ENCODE measurements around the gene ASS1. TPM values are rescaled to one million over a fixed set of nuclear protein-coding genes. Genes with fewer than 3 reads are reported as not detected.

ASS1 gene
- total RNA-seq, 1 donor from 2014 or later: 109 TPM

DNA sequence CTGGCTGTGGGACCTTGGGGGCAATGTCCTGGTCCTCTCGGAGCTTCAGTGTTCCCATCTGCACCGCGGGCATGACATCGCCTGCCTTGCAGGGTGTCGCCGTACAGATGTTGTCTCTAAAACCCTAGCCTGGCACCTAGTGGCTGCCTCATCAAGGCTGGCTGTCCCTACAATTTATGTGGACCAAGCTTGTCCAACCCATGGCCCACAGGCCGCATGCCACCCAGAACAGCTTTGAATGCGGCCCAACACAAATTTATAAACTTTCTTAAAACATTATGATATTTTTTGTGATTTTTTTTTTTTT lies 18.3 kb upstream of the ASS1 start:
- no peaks in the 10 kb centered on the region for H3K9me3 ChIP-seq (ENCODE audit: control insufficient read depth in 3 of 3, low read length in 3 of 3)
- H3K27ac ChIP-seq (ENCODE audit: low read depth, low read length): no peak overlapping the region
- H3K4me1 ChIP-seq (ENCODE audit: control insufficient read depth in 3 of 3, insufficient read depth in 3 of 3, low read length in 3 of 3): peaks cover 2 to 12% (median 2%) of the 10 kb centered on the region in 3 donors
- H3K36me3 ChIP-seq (ENCODE audit: control insufficient read depth in 3 of 3, insufficient read depth in 3 of 3, low read length in 3 of 3): peaks cover 0 to 8% (median 3%) of the 10 kb centered on the region in 3 donors
- H3K9ac ChIP-seq (ENCODE audit: low read depth in 1 of 3, low read length in 3 of 3): no peak overlapping the region
- H3K27me3 ChIP-seq (ENCODE audit: control insufficient read depth in 3 of 3, insufficient read depth in 3 of 3, low read length in 3 of 3): peaks cover 19 to 29% (median 20%) of the 10 kb centered on the region in 3 donors
- no peak overlapping the region for H3K4me3 ChIP-seq (ENCODE audit: low read length in 3 of 3)

DNA sequence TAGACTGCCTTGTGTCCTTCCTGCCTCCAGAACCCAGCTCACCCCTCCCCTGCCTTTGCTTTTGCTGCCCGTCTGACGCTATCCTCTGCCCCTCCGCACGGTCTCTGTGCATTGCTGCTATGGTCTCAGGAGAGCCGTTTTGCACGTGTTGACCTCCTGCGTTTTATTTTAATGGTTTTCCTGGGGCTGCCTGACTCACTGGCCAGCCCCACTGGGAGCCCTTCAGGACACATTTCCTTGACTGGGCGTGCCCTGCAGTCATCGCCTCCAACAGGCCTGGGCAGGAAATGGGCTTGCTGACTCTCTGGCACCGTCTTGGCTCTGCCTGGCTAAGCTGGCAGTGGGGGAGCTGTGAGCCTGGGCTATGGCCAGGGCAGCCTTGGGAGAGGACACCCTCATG lies 17.9 kb upstream of the ASS1 start:
- no peak overlapping the region for H3K27ac ChIP-seq (ENCODE audit: low read depth, low read length)
- peaks cover 2 to 12% (median 2%) of the 10 kb centered on the region in 3 donors for H3K4me1 ChIP-seq (ENCODE audit: control insufficient read depth in 3 of 3, insufficient read depth in 3 of 3, low read length in 3 of 3)
- H3K9ac ChIP-seq (ENCODE audit: low read depth in 1 of 3, low read length in 3 of 3): no peak overlapping the region
- H3K36me3 ChIP-seq (ENCODE audit: control insufficient read depth in 3 of 3, insufficient read depth in 3 of 3, low read length in 3 of 3): peaks cover 0 to 8% (median 3%) of the 10 kb centered on the region in 3 donors
- H3K9me3 ChIP-seq (ENCODE audit: control insufficient read depth in 3 of 3, low read length in 3 of 3): no peaks in the 10 kb centered on the region
- no peak overlapping the region for H3K4me3 ChIP-seq (ENCODE audit: low read length in 3 of 3)
- H3K27me3 ChIP-seq (ENCODE audit: control insufficient read depth in 3 of 3, insufficient read depth in 3 of 3, low read length in 3 of 3): peaks cover 15 to 24% (median 18%) of the 10 kb centered on the region in 3 donors

DNA sequence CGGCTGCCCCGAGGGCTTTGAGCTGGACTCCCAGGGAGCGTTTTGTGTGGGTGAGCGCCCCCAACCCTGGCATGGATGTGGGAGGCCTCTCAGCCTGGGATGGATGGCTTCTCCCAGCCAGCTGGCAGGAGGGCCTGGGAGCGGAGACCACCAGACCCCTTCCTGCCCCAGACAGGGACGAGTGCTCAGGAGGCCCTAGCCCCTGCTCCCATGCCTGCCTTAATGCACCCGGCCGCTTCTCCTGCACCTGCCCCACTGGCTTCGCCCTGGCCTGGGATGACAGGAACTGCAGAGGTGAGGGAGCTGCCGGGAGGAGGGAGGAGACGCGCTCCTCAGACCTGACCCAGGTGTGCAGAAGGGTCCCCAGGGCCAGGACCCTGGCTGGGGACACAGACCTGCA lies 17.4 kb upstream of the ASS1 start:
- Histone ChIP-seq H3K36me3 (ENCODE audit: control insufficient read depth in 3 of 3, insufficient read depth in 3 of 3, low read length in 3 of 3) (peaks cover 0 to 8% (median 3%) of the 10 kb centered on the region in 3 donors), H3K9ac (ENCODE audit: low read depth in 1 of 3, low read length in 3 of 3) (no peak overlapping the region), H3K27ac (ENCODE audit: low read depth, low read length) (no peak overlapping the region), H3K4me3 (ENCODE audit: low read length in 3 of 3) (no peak overlapping the region), H3K27me3 (ENCODE audit: control insufficient read depth in 3 of 3, insufficient read depth in 3 of 3, low read length in 3 of 3) (peaks cover 12 to 24% (median 18%) of the 10 kb centered on the region in 3 donors), H3K4me1 (ENCODE audit: control insufficient read depth in 3 of 3, insufficient read depth in 3 of 3, low read length in 3 of 3) (peaks cover 2 to 12% (median 2%) of the 10 kb centered on the region in 3 donors), H3K9me3 (ENCODE audit: control insufficient read depth in 3 of 3, low read length in 3 of 3) (no peaks in the 10 kb centered on the region)

- Histone ChIP-seq H3K27me3 (ENCODE audit: control insufficient read depth in 3 of 3, insufficient read depth in 3 of 3, low read length in 3 of 3) (peaks cover 7 to 21% (median 10%) of the 10 kb centered on the region in 3 donors), H3K9ac (ENCODE audit: low read depth in 1 of 3, low read length in 3 of 3) (no peak overlapping the region), H3K27ac (ENCODE audit: low read depth, low read length) (no peak overlapping the region), H3K9me3 (ENCODE audit: control insufficient read depth in 3 of 3, low read length in 3 of 3) (no peaks in the 10 kb centered on the region), H3K4me1 (ENCODE audit: control insufficient read depth in 3 of 3, insufficient read depth in 3 of 3, low read length in 3 of 3) (peaks cover 2 to 12% (median 2%) of the 10 kb centered on the region in 3 donors), H3K4me3 (ENCODE audit: low read length in 3 of 3) (no peak overlapping the region), H3K36me3 (ENCODE audit: control insufficient read depth in 3 of 3, insufficient read depth in 3 of 3, low read length in 3 of 3) (peaks cover 0 to 8% (median 3%) of the 10 kb centered on the region in 3 donors)
Measured at GRCh38 chr9:130428086-130428665, 16.6 kb upstream of the ASS1 start.

- peaks cover 4 to 23% (median 7%) of the 10 kb centered on the region in 3 donors for H3K27me3 ChIP-seq (ENCODE audit: control insufficient read depth in 3 of 3, insufficient read depth in 3 of 3, low read length in 3 of 3)
- H3K9ac ChIP-seq (ENCODE audit: low read depth in 1 of 3, low read length in 3 of 3): no peak overlapping the region
- no peak overlapping the region for H3K27ac ChIP-seq (ENCODE audit: low read depth, low read length)
- peaks cover 0 to 8% (median 3%) of the 10 kb centered on the region in 3 donors for H3K36me3 ChIP-seq (ENCODE audit: control insufficient read depth in 3 of 3, insufficient read depth in 3 of 3, low read length in 3 of 3)
- no peaks in the 10 kb centered on the region for H3K9me3 ChIP-seq (ENCODE audit: control insufficient read depth in 3 of 3, low read length in 3 of 3)
- H3K4me1 ChIP-seq (ENCODE audit: control insufficient read depth in 3 of 3, insufficient read depth in 3 of 3, low read length in 3 of 3): peaks cover 2 to 12% (median 2%) of the 10 kb centered on the region in 3 donors
- no peak overlapping the region for H3K4me3 ChIP-seq (ENCODE audit: low read length in 3 of 3)
Measured at GRCh38 chr9:130429381-130429780, 15.4 kb upstream of the ASS1 start.

- H3K9ac ChIP-seq (ENCODE audit: low read depth in 1 of 3, low read length in 3 of 3): no peak overlapping the region
- H3K4me1 ChIP-seq (ENCODE audit: control insufficient read depth in 3 of 3, insufficient read depth in 3 of 3, low read length in 3 of 3): peaks cover 2 to 12% (median 2%) of the 10 kb centered on the region in 3 donors
- H3K9me3 ChIP-seq (ENCODE audit: control insufficient read depth in 3 of 3, low read length in 3 of 3): no peaks in the 10 kb centered on the region
- peaks cover 4 to 23% (median 7%) of the 10 kb centered on the region in 3 donors for H3K27me3 ChIP-seq (ENCODE audit: control insufficient read depth in 3 of 3, insufficient read depth in 3 of 3, low read length in 3 of 3)
- no peak overlapping the region for H3K27ac ChIP-seq (ENCODE audit: low read depth, low read length)
- H3K4me3 ChIP-seq (ENCODE audit: low read length in 3 of 3): no peak overlapping the region
- peaks cover 0 to 8% (median 3%) of the 10 kb centered on the region in 3 donors for H3K36me3 ChIP-seq (ENCODE audit: control insufficient read depth in 3 of 3, insufficient read depth in 3 of 3, low read length in 3 of 3)
Measured at GRCh38 chr9:130429831-130430230, 14.9 kb upstream of the ASS1 start.

GRCh38 chr9:130430232-130430631 lies 14.5 kb upstream of the ASS1 start:
- H3K4me1 ChIP-seq (ENCODE audit: control insufficient read depth in 3 of 3, insufficient read depth in 3 of 3, low read length in 3 of 3): peaks cover 2 to 12% (median 2%) of the 10 kb centered on the region in 3 donors
- H3K9ac ChIP-seq (ENCODE audit: low read depth in 1 of 3, low read length in 3 of 3): no peak overlapping the region
- H3K36me3 ChIP-seq (ENCODE audit: control insufficient read depth in 3 of 3, insufficient read depth in 3 of 3, low read length in 3 of 3): peaks cover 0 to 8% (median 3%) of the 10 kb centered on the region in 3 donors
- H3K9me3 ChIP-seq (ENCODE audit: control insufficient read depth in 3 of 3, low read length in 3 of 3): no peaks in the 10 kb centered on the region
- no peak overlapping the region for H3K27ac ChIP-seq (ENCODE audit: low read depth, low read length)
- H3K4me3 ChIP-seq (ENCODE audit: low read length in 3 of 3): no peak overlapping the region
- peaks cover 4 to 23% (median 7%) of the 10 kb centered on the region in 3 donors for H3K27me3 ChIP-seq (ENCODE audit: control insufficient read depth in 3 of 3, insufficient read depth in 3 of 3, low read length in 3 of 3)

DNA sequence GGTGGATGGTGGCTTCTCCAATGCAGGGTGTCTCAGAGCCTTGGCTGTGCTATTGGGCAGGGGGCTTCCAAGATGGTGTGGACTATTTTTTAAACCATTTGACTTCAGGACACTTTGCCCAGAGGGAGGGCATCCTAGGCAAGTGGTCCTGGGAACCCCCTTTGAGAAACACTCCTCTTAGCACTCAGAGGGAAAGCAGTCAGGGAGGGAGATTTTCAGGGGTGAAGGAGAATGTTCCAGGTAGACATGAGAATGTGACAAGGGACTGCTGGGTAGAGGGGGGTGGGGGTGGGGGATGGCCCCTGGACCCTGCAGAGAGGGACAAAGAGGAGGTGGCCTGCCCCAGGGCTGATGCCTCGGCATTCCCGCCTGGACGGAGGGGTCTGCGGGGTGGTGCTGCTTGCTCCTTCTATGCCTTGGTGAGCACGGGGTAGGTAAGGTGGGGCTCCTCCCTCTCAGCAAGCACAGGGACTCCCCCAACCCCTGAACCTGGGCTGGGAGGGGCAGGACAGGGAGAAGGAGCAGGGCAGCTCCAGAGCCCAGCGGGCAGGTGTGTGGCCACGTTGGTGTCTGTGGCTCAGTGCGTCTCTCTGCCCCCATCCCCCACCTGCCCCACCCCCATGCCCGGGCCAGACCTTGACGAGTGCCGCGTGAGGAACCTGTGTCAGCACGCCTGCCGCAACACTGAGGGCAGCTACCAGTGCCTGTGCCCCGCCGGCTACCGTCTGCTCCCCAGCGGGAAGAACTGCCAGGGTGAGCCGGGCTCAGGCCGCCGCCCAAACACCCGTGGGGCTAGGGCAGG lies 13.8 kb upstream of the ASS1 start:
- no peak overlapping the region for H3K27ac ChIP-seq (ENCODE audit: low read depth, low read length)
- no peak overlapping the region for H3K9ac ChIP-seq (ENCODE audit: low read depth in 1 of 3, low read length in 3 of 3)

DNA sequence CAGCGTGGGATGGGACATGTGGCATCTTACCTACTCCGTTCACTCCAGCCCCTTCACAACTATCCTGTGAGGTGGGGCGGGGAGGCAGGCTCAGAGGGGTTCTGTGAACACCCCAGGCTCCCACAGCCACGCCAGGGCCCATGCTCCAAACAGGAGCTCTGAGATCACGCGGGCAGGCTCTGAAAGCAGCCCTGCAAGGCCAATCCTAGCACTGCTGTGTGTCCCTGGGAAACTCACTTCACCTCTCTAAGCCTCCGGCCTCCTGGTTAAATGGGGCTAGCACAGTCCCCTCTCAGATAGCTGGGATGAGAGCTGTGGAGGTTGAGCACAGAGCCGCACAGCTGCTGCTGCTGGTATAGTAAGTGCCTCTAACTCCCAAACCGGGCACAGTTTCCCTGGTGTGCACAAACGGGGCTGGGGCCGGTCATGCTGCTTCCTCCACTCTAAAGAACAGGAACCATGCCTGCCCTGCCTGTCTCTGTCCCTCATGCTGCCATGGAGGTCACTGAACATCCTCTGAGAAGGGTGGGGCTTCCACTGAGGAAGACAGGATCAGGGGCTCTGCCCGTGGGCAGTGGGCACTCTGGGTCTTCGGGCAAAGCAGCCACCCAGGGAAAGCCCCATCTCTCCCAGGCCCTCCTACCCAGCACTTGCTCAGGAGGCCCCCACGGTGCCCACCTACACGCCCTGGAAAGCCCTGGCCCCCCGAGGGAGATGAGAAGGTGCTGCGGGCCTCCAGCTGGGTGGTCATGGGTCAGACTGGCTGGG lies 13.0 kb upstream of the ASS1 start:
- Histone ChIP-seq H3K36me3 (ENCODE audit: control insufficient read depth in 3 of 3, insufficient read depth in 3 of 3, low read length in 3 of 3) (peaks cover 0 to 5% (median 0%) of the 10 kb centered on the region in 3 donors), H3K27ac (ENCODE audit: low read depth, low read length) (no peak overlapping the region), H3K4me3 (ENCODE audit: low read length in 3 of 3) (no peak overlapping the region), H3K4me1 (ENCODE audit: control insufficient read depth in 3 of 3, insufficient read depth in 3 of 3, low read length in 3 of 3) (peaks cover 0 to 5% (median 2%) of the 10 kb centered on the region in 3 donors), H3K9me3 (ENCODE audit: control insufficient read depth in 3 of 3, low read length in 3 of 3) (no peaks in the 10 kb centered on the region), H3K27me3 (ENCODE audit: control insufficient read depth in 3 of 3, insufficient read depth in 3 of 3, low read length in 3 of 3) (peaks cover 4 to 23% (median 4%) of the 10 kb centered on the region in 3 donors), H3K9ac (ENCODE audit: low read depth in 1 of 3, low read length in 3 of 3) (no peak overlapping the region)

More for the DNA sequence above, 13.8 kb upstream of the ASS1 start:
- Histone ChIP-seq H3K4me1 (ENCODE audit: control insufficient read depth in 3 of 3, insufficient read depth in 3 of 3, low read length in 3 of 3) (peaks cover 2 to 11% (median 2%) of the 10 kb centered on the region in 3 donors), H3K36me3 (ENCODE audit: control insufficient read depth in 3 of 3, insufficient read depth in 3 of 3, low read length in 3 of 3) (peaks cover 0 to 6% (median 3%) of the 10 kb centered on the region in 3 donors), H3K4me3 (ENCODE audit: low read length in 3 of 3) (no peak overlapping the region), H3K27me3 (ENCODE audit: control insufficient read depth in 3 of 3, insufficient read depth in 3 of 3, low read length in 3 of 3) (peaks cover 4 to 23% (median 7%) of the 10 kb centered on the region in 3 donors), H3K9me3 (ENCODE audit: control insufficient read depth in 3 of 3, low read length in 3 of 3) (no peaks in the 10 kb centered on the region)
